HUES64 (cell line): ENCODE results near the gene HAPSTR1.
A peak's percentile ranks its signal among the peaks of the same experiment; 100 is the strongest.
"Not testable (repeated sequence)": the region's sequence is repeated elsewhere in the genome, so short reads cannot be mapped to it uniquely, and the experiment has no call there.

ENCODE experiments used
- H3K27ac ChIP-seq: 2 replicates; pipeline ENCODE4 v1.7.0; 2013; ENCODE audit warnings: low read depth, low read length, inconsistent platforms
- H3K27me3 ChIP-seq: 2 replicates; pipeline ENCODE4 v1.6.1; 2013; ENCODE audit warnings: mild to moderate bottlenecking, low read length; ENCODE audit not compliant: insufficient read depth
- H3K36me3 ChIP-seq: 2 replicates; pipeline ENCODE4 v1.6.1; 2013; ENCODE audit warnings: mild to moderate bottlenecking, low read length; ENCODE audit not compliant: insufficient read depth
- H3K4me1 ChIP-seq: 2 replicates; pipeline ENCODE4 v1.6.1; 2013; ENCODE audit warnings: mild to moderate bottlenecking, low read length, moderate library complexity; ENCODE audit not compliant: insufficient read depth
- H3K4me3 ChIP-seq: 2 replicates; pipeline ENCODE4 v1.5.1; 2013; ENCODE audit warnings: mild to moderate bottlenecking, low read length, moderate library complexity
- H3K9ac ChIP-seq: 2 replicates; pipeline ENCODE4 v1.6.1; 2013; ENCODE audit warnings: mild to moderate bottlenecking, low read depth, low read length
- H3K9me3 ChIP-seq: 2 replicates; pipeline ENCODE4 v1.6.1; 2013; ENCODE audit warnings: low read depth, low read length; ENCODE audit not compliant: insufficient read depth
- WGBS: fragments of 150-250, 120-280 bp; methylation state at CpG from one replicate; pipeline ENCODE4 v1.1.7; 2013; ENCODE audit warnings: missing lambda C conversion rate; 5-methylcytosine and 5-hydroxymethylcytosine counted together

HAPSTR1 gene

DNA sequence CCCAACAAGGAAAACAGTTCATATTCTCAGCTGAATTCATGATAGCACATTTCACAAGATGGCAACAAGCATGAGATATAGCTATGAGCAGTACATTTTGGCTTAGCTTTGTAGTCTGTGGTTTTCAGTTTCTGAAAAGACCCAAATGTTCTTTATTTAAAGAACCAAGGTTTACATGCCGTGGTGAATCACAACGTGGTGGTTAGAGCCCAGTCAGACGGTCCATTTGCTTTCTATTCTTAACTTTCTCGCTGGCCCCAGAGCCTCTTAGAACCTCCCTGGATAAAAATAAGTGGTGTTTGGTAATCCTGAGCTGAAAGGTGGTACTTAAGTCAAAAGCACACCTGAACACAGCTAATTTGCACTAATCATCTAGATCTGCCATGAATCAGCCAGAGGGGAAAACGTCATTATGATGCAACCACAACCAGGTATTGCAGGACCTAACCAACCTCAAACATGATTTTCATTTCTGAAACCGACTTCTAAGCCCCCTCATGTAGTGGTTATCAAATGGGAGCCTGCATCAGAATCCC lies 18.6 kb upstream of the HAPSTR1 start:
- no peak overlapping the region for H3K27ac ChIP-seq
- 87% methylated on average over 6 of the region's 6 CpGs for WGBS
- no peaks in the 10 kb centered on the region for H3K27me3 ChIP-seq
- no peak overlapping the region for H3K9ac ChIP-seq
- no peaks in the 10 kb centered on the region for H3K4me1 ChIP-seq
- H3K4me3 ChIP-seq = no peak overlapping the region
- H3K9me3 ChIP-seq = no peaks in the 10 kb centered on the region
- H3K36me3 ChIP-seq = no peaks in the 10 kb centered on the region

DNA sequence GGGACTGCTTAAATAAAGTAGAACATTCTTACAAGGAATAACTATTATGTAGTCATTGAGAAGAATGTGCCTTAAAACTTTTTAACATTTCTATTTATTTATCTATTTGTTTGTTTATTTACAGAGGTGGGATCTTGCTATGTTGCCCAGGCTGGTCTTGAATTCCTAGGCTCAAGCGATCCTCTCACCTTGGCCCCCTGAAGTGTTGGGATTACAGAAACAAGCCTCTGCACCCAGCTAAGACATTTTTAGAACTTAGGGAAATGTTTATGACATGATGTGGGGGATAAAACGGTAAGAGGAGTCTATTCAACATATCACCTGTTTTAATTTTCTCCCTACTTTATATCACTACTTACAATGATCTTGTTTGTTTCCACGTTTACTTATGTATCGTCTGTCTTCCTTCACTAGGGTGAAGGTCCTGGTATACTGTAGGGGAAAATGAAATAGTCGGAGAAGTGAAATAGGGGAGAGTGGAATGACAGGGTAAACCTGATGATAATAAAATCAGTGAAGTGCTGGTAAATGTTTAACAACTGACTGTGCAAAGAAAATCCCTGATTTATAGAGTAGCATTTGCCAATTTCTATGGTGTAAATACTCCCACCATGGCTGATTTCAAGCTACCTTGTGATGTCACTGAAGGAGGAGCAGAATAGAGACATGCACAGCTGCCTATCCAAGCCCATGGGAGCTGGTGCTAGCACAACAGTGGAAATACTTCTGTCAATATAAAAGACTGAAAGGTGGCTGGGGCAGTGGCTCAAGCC lies 16.0 kb upstream of the HAPSTR1 start:
- Histone ChIP-seq H3K4me1 (no peaks in the 10 kb centered on the region), H3K9ac (no peak overlapping the region), H3K27ac (no peak overlapping the region), H3K4me3 (no peak overlapping the region), H3K9me3 (peaks cover 2% of the 10 kb centered on the region; the same call in 1 of the 2 replicates), H3K27me3 (no peaks in the 10 kb centered on the region), H3K36me3 (no peaks in the 10 kb centered on the region)
- 91% methylated on average over 4 of the region's 5 CpGs for WGBS

DNA sequence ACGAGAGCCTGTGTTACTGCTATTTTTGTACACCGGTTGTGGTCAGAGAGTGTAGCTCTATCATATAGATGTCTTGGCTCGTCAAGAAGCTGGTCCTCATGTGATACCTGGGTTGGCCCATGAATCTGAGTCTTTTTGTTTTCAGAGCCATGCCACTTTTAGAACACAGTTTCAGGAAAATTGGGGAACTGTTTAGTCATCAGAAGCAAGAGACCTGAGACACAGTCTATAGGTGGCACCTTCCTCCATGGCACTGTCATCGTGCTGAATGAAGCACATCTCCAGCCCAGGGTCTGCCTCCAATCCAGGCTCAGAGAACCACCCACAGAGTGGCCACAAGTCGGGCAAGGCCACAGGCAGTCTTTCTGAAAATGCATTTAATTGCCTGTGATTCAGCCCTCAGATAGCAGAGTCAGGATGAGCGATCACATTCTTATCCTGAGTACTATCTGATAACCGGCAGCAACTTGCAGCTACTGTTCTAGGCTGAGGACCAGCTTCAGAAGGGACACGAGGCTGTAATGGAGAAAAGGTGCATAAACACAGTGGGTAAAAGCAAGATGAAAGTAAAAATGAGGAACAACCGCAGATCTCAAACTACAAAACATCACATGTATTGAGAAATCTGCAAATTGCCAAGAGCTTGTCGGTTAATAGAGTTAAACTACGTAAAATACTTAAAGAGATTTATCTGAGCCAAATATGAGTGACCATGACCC lies 14.2 kb upstream of the HAPSTR1 start:
- H3K36me3 ChIP-seq = no peaks in the 10 kb centered on the region
- H3K4me3 ChIP-seq = no peak overlapping the region
- H3K4me1 ChIP-seq = no peaks in the 10 kb centered on the region
- WGBS = 90% methylated on average over 11 of the region's 11 CpGs
- peaks cover 2% of the 10 kb centered on the region; the same call in 1 of the 2 replicates for H3K9me3 ChIP-seq
- H3K9ac ChIP-seq = no peak overlapping the region
- H3K27me3 ChIP-seq = no peaks in the 10 kb centered on the region
- no peak overlapping the region for H3K27ac ChIP-seq

DNA sequence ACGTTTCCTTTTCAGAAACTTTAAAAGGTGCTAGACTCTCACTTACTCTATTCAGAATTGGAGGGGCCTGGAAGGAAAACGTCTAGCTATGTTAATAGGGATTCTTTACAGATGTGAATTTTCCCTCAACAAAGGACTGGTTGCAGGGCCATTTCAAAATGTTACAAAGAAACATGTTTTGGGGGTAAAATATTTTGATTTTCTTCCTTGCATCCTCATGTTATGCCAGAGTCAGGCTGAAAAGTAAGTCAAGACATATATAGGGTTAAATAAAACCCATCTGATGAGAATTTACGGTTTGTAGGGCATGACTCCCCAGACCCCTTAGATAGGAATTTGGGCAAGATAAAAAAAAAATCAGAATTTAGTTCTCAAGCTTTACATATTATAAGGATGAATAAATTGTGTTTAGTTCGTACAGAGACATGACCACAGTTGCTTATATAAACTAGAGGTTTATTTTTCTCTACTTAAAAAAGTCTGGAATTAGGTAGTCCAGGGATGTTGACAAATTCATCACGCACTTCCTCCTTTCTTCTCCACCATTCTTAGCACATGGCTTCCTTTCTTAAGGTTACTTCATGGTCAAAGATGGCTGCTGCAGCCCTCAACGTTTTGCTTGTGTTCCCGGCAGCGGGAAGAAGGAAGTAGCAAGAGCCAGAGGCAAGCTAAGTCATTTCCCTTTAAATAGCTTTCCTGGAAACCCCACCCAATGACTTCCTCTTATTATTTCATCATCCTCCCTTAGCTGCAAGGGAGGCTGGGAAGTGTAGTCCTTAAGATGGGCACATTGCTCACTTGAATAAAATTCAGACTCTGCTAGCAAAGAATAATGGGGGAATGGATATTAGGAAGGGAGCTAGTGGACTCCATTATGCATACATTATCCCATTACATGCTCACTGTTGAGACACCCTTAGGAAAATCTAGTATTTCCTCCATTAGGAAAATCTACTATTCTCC lies 12.7 kb upstream of the HAPSTR1 start:
- not testable (repeated sequence) for H3K9me3 ChIP-seq, H3K4me3 ChIP-seq, H3K36me3 ChIP-seq, H3K4me1 ChIP-seq, H3K27me3 ChIP-seq, H3K9ac ChIP-seq
- H3K27ac ChIP-seq = peak overlapping the region; percentile 25; the same call in 1 of the 2 replicates
- WGBS = 80% methylated on average over 6 of the region's 8 CpGs

DNA sequence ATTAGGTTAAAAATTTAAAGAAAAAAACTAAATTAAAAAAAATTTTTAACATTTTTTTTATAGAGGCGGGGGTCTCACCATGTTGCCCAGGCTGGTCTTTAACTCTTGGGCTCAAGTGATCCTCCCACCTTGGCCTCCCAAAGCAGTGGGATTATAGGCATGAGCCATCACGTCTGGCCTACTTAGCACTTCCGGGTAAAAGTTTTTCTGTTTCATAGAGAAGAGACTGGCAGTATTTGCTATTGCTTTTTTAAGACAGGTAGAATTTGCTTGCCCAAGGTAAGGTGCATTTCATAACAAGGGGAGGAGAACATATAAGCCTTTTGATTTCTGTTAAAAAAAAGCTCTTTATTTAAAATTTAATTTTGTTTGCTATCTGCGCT lies 12.0 kb upstream of the HAPSTR1 start:
- no peaks in the 10 kb centered on the region for H3K36me3 ChIP-seq
- H3K9ac ChIP-seq = no peak overlapping the region
- no peaks in the 10 kb centered on the region for H3K4me1 ChIP-seq
- no peak overlapping the region for H3K27ac ChIP-seq
- H3K27me3 ChIP-seq = no peaks in the 10 kb centered on the region
- no peak overlapping the region for H3K4me3 ChIP-seq
- 79% methylated on average over 4 of the region's 4 CpGs for WGBS
- H3K9me3 ChIP-seq = peaks cover 2% of the 10 kb centered on the region; the same call in 1 of the 2 replicates

DNA sequence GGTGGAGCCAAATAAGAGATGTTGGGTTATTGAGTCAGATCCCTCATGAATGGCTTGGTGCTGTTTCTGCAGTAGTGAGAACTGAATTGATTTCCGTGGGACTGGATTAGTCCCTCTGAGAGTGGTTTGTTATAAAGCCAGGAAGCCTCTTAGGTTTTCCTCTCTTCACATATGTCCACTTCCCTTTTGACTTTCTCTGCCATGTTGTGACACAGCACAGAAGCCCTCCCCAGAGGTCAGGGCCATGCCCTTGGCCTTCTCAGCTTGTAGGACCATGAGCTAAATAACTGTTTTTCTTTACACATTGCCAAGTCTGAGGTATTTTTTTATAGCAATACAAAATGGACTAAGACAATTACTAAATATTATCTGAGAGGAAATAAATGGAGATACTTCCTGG lies 10.3 kb upstream of the HAPSTR1 start:
- Histone ChIP-seq H3K27ac (no peak overlapping the region), H3K27me3 (no peaks in the 10 kb centered on the region), H3K9me3 (peaks cover 2% of the 10 kb centered on the region; the same call in 1 of the 2 replicates), H3K36me3 (no peaks in the 10 kb centered on the region), H3K9ac (no peak overlapping the region), H3K4me1 (no peaks in the 10 kb centered on the region), H3K4me3 (no peak overlapping the region)
- WGBS = 100% methylated on average over 1 of the region's 1 CpG

DNA sequence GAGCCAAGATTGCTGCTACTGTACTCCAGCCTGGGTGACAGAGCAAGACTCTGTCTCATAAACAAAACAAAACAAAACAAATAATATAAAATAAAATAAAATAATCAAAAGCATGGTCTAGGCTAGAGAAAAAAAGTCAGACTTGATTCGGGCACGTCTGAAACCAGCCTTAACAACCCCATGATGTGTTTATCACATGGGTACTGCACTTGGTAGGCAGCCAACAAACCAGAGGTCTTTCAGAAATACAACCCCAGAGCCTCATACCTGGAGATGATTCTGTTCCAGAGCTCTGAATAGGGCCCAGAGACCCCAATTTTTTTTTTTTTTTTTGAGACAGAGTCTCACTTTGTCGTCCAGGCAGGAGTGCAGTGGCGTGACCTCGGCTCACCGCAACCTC lies 9.6 kb upstream of the HAPSTR1 start:
- H3K9me3 ChIP-seq = peaks cover 2% of the 10 kb centered on the region; the same call in 1 of the 2 replicates
- no peaks in the 10 kb centered on the region for H3K27me3 ChIP-seq
- no peak overlapping the region for H3K4me3 ChIP-seq
- no peaks in the 10 kb centered on the region for H3K4me1 ChIP-seq
- H3K9ac ChIP-seq = no peak overlapping the region
- no peak overlapping the region for H3K27ac ChIP-seq
- 95% methylated on average over 6 of the region's 6 CpGs for WGBS
- H3K36me3 ChIP-seq = no peaks in the 10 kb centered on the region

DNA sequence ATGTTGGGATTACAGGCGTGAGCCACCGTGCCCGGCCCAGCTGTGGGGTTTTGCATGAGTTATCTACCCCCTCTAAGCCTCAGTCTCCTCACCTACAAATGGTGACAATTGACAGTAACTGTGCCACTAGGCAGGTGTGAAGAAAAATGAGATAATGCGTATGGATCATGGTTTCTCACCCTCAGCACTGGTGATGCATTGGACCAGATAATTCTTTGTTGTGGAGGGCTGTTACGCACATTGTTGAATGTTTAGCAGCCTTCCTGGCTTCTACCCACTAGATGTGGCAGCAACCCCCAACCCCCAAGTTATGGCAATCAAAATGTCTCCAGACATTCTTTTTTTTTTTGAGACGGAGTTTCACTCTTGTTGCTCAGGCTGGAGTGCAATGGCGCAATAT lies 9.0 kb upstream of the HAPSTR1 start:
- Histone ChIP-seq H3K9me3 (peaks cover 2% of the 10 kb centered on the region; the same call in 1 of the 2 replicates), H3K36me3 (no peaks in the 10 kb centered on the region), H3K27me3 (no peaks in the 10 kb centered on the region), H3K27ac (no peak overlapping the region), H3K4me3 (no peak overlapping the region), H3K4me1 (no peaks in the 10 kb centered on the region), H3K9ac (no peak overlapping the region)
- WGBS = 85% methylated on average over 7 of the region's 7 CpGs

DNA sequence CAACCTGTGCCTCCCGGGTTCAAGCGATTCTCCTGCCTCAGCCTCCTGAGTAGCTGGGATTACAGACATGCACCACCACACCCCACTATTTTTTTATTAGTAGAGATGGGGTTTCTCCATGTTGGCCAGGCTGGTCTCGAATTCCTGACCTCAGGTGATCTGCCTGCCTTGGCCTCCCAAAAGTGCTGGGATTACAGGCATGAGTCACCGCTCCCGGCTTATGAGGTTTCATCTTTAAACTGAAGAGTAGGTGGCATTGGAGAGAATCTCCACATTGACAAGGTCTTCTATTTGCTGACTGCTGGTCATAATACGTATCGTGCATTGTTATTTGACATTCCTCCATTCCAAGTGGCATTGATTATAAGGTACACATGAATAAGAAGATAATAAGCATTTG lies 3.7 kb upstream of the HAPSTR1 start:
- 93% methylated on average over 7 of the region's 7 CpGs for WGBS
- H3K4me1 ChIP-seq = not testable (repeated sequence)

DNA sequence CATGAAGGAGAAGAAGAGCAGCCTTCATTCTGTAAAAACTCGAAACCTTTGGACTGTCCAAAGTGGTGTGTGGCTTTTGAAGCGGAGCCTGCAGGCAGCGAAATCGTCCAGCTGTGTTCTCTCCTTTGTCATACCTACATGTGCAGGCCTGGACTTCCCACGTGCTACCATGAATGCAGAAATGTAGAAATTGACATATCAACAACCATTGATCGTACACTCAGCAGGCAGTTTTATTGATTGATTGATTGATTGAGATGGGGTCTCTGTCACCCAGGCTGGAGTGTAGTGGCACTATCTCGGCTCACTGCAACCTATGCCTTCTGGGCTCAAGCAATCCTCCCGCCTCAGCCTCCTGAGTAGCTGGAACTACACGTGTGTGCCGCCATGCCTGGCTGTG lies 2.6 kb upstream of the HAPSTR1 start:
- Histone ChIP-seq H3K9ac (no peak overlapping the region), H3K4me1 (peaks cover 6% of the 10 kb centered on the region), H3K27me3 (no peaks in the 10 kb centered on the region), H3K4me3 (no peak overlapping the region), H3K36me3 (peaks cover 8% of the 10 kb centered on the region), H3K9me3 (no peaks in the 10 kb centered on the region), H3K27ac (no peak overlapping the region)
- WGBS = 85% methylated on average over 10 of the region's 10 CpGs

More for the DNA sequence above, 3.7 kb upstream of the HAPSTR1 start:
- not testable (repeated sequence) for H3K4me3 ChIP-seq, H3K9ac ChIP-seq, H3K27me3 ChIP-seq, H3K9me3 ChIP-seq, H3K27ac ChIP-seq, H3K36me3 ChIP-seq
